ENCODE results near the gene AGPAT1. TPM values are rescaled to one million over a fixed set of nuclear protein-coding genes. Genes with fewer than 3 reads are reported as not detected.

Gene AGPAT1
- polyA plus RNA-seq, 1 of the 3 experiments (the other 2 are of a cell fraction) = 118 TPM

DNA sequence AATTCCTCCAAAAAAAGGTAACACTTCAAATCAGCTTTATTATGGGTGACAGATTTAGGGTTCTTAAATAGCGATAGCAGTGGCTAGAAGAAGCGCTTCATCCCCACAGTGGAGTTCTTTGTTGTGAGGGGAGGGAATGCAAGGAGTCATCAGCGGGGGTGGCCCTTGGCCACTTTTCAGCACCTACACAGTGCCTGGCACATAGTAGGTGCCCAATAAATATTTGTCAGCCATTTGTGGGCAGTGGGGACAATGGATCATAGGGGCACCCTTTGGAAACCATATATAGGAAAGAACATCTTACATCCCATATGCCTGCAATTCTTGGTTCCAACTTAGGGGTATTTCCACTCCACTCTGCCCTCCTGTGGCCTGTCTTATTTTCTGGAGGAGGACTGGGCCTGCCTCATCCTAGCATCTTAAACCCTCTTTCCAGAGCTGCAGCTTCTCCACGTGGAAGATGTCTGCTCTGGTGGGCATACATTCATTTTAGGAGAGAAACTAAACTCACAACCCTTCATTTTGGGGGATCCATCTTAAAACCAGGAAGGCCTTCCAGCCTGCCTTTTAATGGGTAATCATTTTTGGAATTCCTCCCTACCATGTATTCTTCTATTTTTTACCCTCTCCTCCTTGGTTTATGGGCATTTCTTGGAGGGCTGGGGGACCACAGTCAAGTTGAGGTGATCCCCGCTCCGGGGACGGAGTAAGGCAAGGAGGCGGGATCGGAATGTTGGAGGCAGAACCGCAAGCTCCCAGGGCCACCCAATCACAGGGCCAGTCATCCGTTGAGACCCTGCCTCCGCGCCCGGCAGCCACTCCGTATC, 19.2 kb upstream of the AGPAT1 start (continued):
- TF ChIP-seq, protein P1, sequence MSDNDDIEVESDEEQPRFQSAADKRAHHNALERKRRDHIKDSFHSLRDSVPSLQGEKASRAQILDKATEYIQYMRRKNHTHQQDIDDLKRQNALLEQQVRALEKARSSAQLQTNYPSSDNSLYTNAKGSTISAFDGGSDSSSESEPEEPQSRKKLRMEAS (IDR thresholded peaks at IDR 0.05; ENCODE audit: low read depth) = 0 out of 2 replicates have a peak, but pooled peaks have one; percentile 6
- TF ChIP-seq YY1 (IDR thresholded peaks at IDR 0.05; ENCODE audit: low read depth) (0 out of 2 replicates have a peak, but pooled peaks have one; percentile 17), GATA2 (CRISPR knock-in tag; IDR thresholded peaks at IDR 0.05) (no peak), CHD2 (IDR thresholded peaks at IDR 0.05; ENCODE audit: low read length, partially characterized antibody) (no peak), FOXM1 (IDR thresholded peaks at IDR 0.05; ENCODE audit: low read depth) (no peak), FOSL2 (IDR thresholded peaks at IDR 0.05; ENCODE audit: borderline replicate concordance, low read depth) (no peak), SMC3 (IDR thresholded peaks at IDR 0.05; ENCODE audit: low read depth, low read length) (peak; percentile 47), EZH2phosphoT487 (IDR thresholded peaks at IDR 0.05; ENCODE audit: borderline replicate concordance, low read depth) (no peak), JUND (IDR thresholded peaks at IDR 0.05) (no peak), MXI1 (IDR thresholded peaks at IDR 0.05; ENCODE audit: low read depth, low read length) (no peak), POLR2AphosphoS5 (IDR thresholded peaks at IDR 0.05; ENCODE audit: low read depth, low read length) (peak; percentile 95), FOXJ3 (CRISPR knock-in tag; IDR thresholded peaks at IDR 0.05) (no peak), GABPA (IDR thresholded peaks at IDR 0.05; ENCODE audit: low read depth) (no peak), RAD21 (IDR thresholded peaks at IDR 0.05; ENCODE audit: low read length) (peak; percentile 44), TCF12 (IDR thresholded peaks at IDR 0.05) (no peak), RXRA (IDR thresholded peaks at IDR 0.05; ENCODE audit: borderline replicate concordance, low read depth) (no peak), NFIC (IDR thresholded peaks at IDR 0.05; ENCODE audit: borderline replicate concordance) (no peak), SIN3A (IDR thresholded peaks at IDR 0.05; ENCODE audit: borderline replicate concordance, low read depth, low read length) (no peak), MEF2A (IDR thresholded peaks at IDR 0.05; ENCODE audit: borderline replicate concordance, low read depth) (no peak), TEAD4 (IDR thresholded peaks at IDR 0.05; ENCODE audit: borderline replicate concordance, insufficient read depth) (no peak), RFX5 (IDR thresholded peaks at IDR 0.05; ENCODE audit: low read length) (no peak), RCOR1 (IDR thresholded peaks at IDR 0.05; ENCODE audit: low read length) (no peak)
- TF ChIP-seq, protein P2, sequence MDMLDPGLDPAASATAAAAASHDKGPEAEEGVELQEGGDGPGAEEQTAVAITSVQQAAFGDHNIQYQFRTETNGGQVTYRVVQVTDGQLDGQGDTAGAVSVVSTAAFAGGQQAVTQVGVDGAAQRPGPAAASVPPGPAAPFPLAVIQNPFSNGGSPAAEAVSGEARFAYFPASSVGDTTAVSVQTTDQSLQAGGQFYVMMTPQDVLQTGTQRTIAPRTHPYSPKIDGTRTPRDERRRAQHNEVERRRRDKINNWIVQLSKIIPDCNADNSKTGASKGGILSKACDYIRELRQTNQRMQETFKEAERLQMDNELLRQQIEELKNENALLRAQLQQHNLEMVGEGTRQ (IDR thresholded peaks at IDR 0.05; ENCODE audit: borderline replicate concordance, low read depth, low read length) = no peak
- TF ChIP-seq, protein P3, sequence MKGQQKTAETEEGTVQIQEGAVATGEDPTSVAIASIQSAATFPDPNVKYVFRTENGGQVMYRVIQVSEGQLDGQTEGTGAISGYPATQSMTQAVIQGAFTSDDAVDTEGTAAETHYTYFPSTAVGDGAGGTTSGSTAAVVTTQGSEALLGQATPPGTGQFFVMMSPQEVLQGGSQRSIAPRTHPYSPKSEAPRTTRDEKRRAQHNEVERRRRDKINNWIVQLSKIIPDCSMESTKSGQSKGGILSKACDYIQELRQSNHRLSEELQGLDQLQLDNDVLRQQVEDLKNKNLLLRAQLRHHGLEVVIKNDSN (IDR thresholded peaks at IDR 0.05; ENCODE audit: borderline replicate concordance, low read depth) = no peak
- TF ChIP-seq, protein P4, sequence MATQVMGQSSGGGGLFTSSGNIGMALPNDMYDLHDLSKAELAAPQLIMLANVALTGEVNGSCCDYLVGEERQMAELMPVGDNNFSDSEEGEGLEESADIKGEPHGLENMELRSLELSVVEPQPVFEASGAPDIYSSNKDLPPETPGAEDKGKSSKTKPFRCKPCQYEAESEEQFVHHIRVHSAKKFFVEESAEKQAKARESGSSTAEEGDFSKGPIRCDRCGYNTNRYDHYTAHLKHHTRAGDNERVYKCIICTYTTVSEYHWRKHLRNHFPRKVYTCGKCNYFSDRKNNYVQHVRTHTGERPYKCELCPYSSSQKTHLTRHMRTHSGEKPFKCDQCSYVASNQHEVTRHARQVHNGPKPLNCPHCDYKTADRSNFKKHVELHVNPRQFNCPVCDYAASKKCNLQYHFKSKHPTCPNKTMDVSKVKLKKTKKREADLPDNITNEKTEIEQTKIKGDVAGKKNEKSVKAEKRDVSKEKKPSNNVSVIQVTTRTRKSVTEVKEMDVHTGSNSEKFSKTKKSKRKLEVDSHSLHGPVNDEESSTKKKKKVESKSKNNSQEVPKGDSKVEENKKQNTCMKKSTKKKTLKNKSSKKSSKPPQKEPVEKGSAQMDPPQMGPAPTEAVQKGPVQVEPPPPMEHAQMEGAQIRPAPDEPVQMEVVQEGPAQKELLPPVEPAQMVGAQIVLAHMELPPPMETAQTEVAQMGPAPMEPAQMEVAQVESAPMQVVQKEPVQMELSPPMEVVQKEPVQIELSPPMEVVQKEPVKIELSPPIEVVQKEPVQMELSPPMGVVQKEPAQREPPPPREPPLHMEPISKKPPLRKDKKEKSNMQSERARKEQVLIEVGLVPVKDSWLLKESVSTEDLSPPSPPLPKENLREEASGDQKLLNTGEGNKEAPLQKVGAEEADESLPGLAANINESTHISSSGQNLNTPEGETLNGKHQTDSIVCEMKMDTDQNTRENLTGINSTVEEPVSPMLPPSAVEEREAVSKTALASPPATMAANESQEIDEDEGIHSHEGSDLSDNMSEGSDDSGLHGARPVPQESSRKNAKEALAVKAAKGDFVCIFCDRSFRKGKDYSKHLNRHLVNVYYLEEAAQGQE (IDR thresholded peaks at IDR 0.05; ENCODE audit: low read depth, low read length) = no peak
- TF ChIP-seq, protein P5, sequence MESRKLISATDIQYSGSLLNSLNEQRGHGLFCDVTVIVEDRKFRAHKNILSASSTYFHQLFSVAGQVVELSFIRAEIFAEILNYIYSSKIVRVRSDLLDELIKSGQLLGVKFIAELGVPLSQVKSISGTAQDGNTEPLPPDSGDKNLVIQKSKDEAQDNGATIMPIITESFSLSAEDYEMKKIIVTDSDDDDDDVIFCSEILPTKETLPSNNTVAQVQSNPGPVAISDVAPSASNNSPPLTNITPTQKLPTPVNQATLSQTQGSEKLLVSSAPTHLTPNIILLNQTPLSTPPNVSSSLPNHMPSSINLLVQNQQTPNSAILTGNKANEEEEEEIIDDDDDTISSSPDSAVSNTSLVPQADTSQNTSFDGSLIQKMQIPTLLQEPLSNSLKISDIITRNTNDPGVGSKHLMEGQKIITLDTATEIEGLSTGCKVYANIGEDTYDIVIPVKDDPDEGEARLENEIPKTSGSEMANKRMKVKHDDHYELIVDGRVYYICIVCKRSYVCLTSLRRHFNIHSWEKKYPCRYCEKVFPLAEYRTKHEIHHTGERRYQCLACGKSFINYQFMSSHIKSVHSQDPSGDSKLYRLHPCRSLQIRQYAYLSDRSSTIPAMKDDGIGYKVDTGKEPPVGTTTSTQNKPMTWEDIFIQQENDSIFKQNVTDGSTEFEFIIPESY (IDR thresholded peaks at IDR 0.05; ENCODE audit: borderline replicate concordance, low read depth) = no peak

Data from SK-N-SH (cell line).